HepG2 (cell line): ENCODE results near the gene STX7. TPM values are rescaled to one million over a fixed set of nuclear protein-coding genes. Genes with fewer than 3 reads are reported as not detected.

Source experiments
- ATAC-seq: fragments of 200-7000 bp; cut with Tn5 transposase; 3 replicates; pipeline ENCODE4 v1.9.1; 2020; ENCODE audit warnings: mild to moderate bottlenecking, moderate library complexity
- BruUV-seq: library from RNA; stranded (reverse); fragments of 400-500 nt; replicated peaks from 2 replicates; lab custom pipeline; 2021; lab: Mats Ljungman, UMichigan
- CTCF ChIA-PET: fragments of 300-600 bp; formaldehyde crosslinking; extraction: SDS; loops from one replicate; lab custom pipeline; 2021; ENCODE audit warnings: low total read pairs, inconsistent platforms, low intra/inter-chr PET ratio; lab: Yijun Ruan, JAX
- POLR2A ChIA-PET: fragments of 350-600 bp; sonication (Branson Sonifier 250); formaldehyde crosslinking; loops from one replicate; lab custom pipeline; 2020; ENCODE audit warnings: antibody characterized with exemption, inconsistent platforms; lab: Yijun Ruan, JAX
- DNase-seq: peaks from one replicate; pipeline ENCODE4 v3.0.0-alpha.2; 2015; ENCODE audit warnings: low spot score
- FAIRE-seq: peaks from 3 replicates; lab custom pipeline; 2011; peaks lifted over from hg19 to GRCh38; lab: Jason Lieb, UNC
- H2AFZ ChIP-seq: one replicate; pipeline ENCODE4 v1.6.1; 2011; ENCODE audit warnings: low read length, inconsistent platforms
- H3K27ac ChIP-seq: fragments of 300-600 bp; 3 replicates; pipeline ENCODE4 v1.8.0; 2011; ENCODE audit warnings: mixed run types, mild to moderate bottlenecking, mixed read lengths, low read length, inconsistent platforms; ENCODE audit not compliant: insufficient read depth; ENCODE audit errors: extremely low read length
- H3K27me3 ChIP-seq, 2 experiments: fragments of 200-600 bp in 1 of 2; 2 replicates in 1 of 2; 3 replicates in 1 of 2; pipeline versions ENCODE4 v1.6.0 to v1.8.0; 2011; ENCODE audit warnings: low read length in 2 of 2, mild to moderate bottlenecking in 2 of 2, moderate library complexity in 2 of 2, inconsistent platforms in 1 of 2; ENCODE audit not compliant: insufficient read depth in 2 of 2, control insufficient read depth in 1 of 2
- H3K36me3 ChIP-seq, 2 experiments: fragments of 200-600 bp in 1 of 2; replicated peaks in 1 of 2; 2 replicates in 1 of 2; 3 replicates in 1 of 2; pipeline versions ENCODE4 v1.5.1 to v1.8.0; 2011; ENCODE audit warnings: low read length in 2 of 2, inconsistent platforms in 1 of 2; ENCODE audit not compliant: insufficient read depth in 2 of 2, control insufficient read depth in 1 of 2
- H3K4me1 ChIP-seq: 2 replicates; pipeline ENCODE4 v1.5.1; 2012; ENCODE audit warnings: low read length, inconsistent platforms; ENCODE audit not compliant: insufficient read depth
- H3K4me2 ChIP-seq: 2 replicates; pipeline ENCODE4 v1.6.0; 2011; ENCODE audit warnings: low read depth, low read length, inconsistent platforms
- H3K4me3 ChIP-seq, 3 experiments: fragments of 200-600 bp in 1 of 3; sonication (generic), shearing (Covaris generic) in 1 of 3; replicated peaks in 1 of 3; 2 replicates each; pipeline ENCODE4 v1.5.1; 2011 to 2016; ENCODE audit warnings: low read length in 3 of 3, inconsistent platforms in 2 of 3, low read depth in 2 of 3, mild to moderate bottlenecking in 2 of 3, control low read depth in 1 of 3, mixed read lengths in 1 of 3; ENCODE audit not compliant: insufficient read depth in 1 of 3
- H3K79me2 ChIP-seq: one replicate; pipeline ENCODE4 v1.6.1; 2011; ENCODE audit warnings: low read length, inconsistent platforms; ENCODE audit not compliant: insufficient read depth
- H3K9ac ChIP-seq: 2 replicates; pipeline ENCODE4 v1.6.0; 2011; ENCODE audit warnings: mild to moderate bottlenecking, low read depth, low read length, inconsistent platforms; ENCODE audit not compliant: insufficient read depth
- H3K9me3 ChIP-seq: 2 replicates; pipeline ENCODE4 v1.5.1; 2012; ENCODE audit warnings: mild to moderate bottlenecking, low read length
- H4K20me1 ChIP-seq: 2 replicates; pipeline ENCODE4 v1.6.0; 2011; ENCODE audit warnings: inconsistent platforms, mild to moderate bottlenecking, low read length, moderate library complexity; ENCODE audit not compliant: insufficient read depth
- FOXM1 ChIP-seq: sonication (generic); formaldehyde crosslinking; IDR thresholded peaks from 2 replicates; pipeline ENCODE4 v1.5.0; 2020; ENCODE audit warnings: missing genetic modification reagents
- JDP2 ChIP-seq: sonication (generic); formaldehyde crosslinking; IDR thresholded peaks from 2 replicates; pipeline ENCODE4 v1.8.1; 2022; ENCODE audit warnings: missing genetic modification reagents, borderline replicate concordance
- MIER2 ChIP-seq: IDR thresholded peaks from 2 replicates; pipeline ENCODE4 v1.6.1; 2016; ENCODE audit warnings: missing biosample characterization, missing genetic modification reagents
- RAD21 ChIP-seq: fragments of 450-650 bp; formaldehyde crosslinking; IDR thresholded peaks from 2 replicates; pipeline ENCODE4 v1.5.0; 2020; ENCODE audit warnings: mild to moderate bottlenecking
- RBFOX2 ChIP-seq: fragments of 200-400 bp; formaldehyde crosslinking; IDR thresholded peaks from 2 replicates; pipeline ENCODE4 v1.6.1; 2017; ENCODE audit warnings: low read depth, mild to moderate bottlenecking, low read length
- SKIL ChIP-seq: sonication (generic); formaldehyde crosslinking; IDR thresholded peaks from 2 replicates; pipeline ENCODE4 v1.8.0; 2022; ENCODE audit warnings: missing genetic modification reagents, mild to moderate bottlenecking, moderate library complexity, borderline replicate concordance
- ZNF124 ChIP-seq: sonication (generic); formaldehyde crosslinking; IDR thresholded peaks from 2 replicates; pipeline ENCODE4 v1.4.0; 2020; ENCODE audit warnings: missing genetic modification reagents
- ZNF513 ChIP-seq: sonication (generic); formaldehyde crosslinking; conservative IDR thresholded peaks from 2 replicates; pipeline ENCODE4 v1.5.0; 2020; ENCODE audit warnings: missing genetic modification reagents
- ZNF597 ChIP-seq: sonication (generic); formaldehyde crosslinking; IDR thresholded peaks from 2 replicates; pipeline ENCODE4 v1.5.0; 2020; ENCODE audit warnings: missing genetic modification reagents
- WGBS: methylation state at CpG from one replicate; pipeline ENCODE4 v1.1.6; 2017; ENCODE audit warnings: low lambda C conversion rate; 5-methylcytosine and 5-hydroxymethylcytosine counted together
- in situ Hi-C: cut with HindIII; loops from 2 replicates; pipeline ENCODE4 v1.10.0; 2017; ENCODE audit warnings: low pct_unique_long_range_greater_than_20kb; ENCODE audit not compliant: extremely low pct_ligation_motif_present
- intact Hi-C: fragments of 100-400 bp; cut with micrococcal nuclease; formaldehyde crosslinking; loops from one replicate; pipeline ENCODE4 v1.10.0; 2022; ENCODE audit not compliant: unreplicated experiment
- polyA plus RNA-seq, 8 experiments: library from polyadenylated mRNA; depleted of rRNA in 3 of 8; stranded (reverse) in 7 of 8; unstranded in 1 of 8; fragments of >200 nt; fragmentation: Illumina TruSeq in 4 of 8; extraction: Trizol in 4 of 8; gene quantifications; 2 replicates each; pipeline versions ENCODE4 v1.2.1 to v1.2.3, GENCODE V29; 2011 to 2016; ENCODE audit warnings: low read depth in 4 of 8, missing spikeins in 1 of 8, mixed read lengths in 1 of 8; ENCODE audit not compliant: insufficient read depth in 1 of 8
- total RNA-seq, 5 experiments: library from RNA; depleted of rRNA; stranded (reverse); fragments of >200 nt; fragmentation: Illumina TruSeq; extraction: Trizol; gene quantifications; 2 replicates each; pipeline ENCODE4 v1.2.3, GENCODE V29; 2016; ENCODE audit warnings: low read depth in 1 of 5

STX7 gene
- total and polyA plus RNA-seq, 2 of the 13 experiments (the other 11 are each of a cell fraction or from before 2014, with no cell fraction given) = 28.0 to 34.7 TPM

GRCh38 chr6:132511210-132511830 is 1.6 kb downstream of the STX7 start (continued):
- no peak for TF ChIP-seq SKIL
- 0 out of 2 replicates have a peak, but pooled peaks have one; percentile 19 for TF ChIP-seq MIER2 (CRISPR knock-in tag)

GRCh38 chr6:132506869-132507808 is 5.8 kb downstream of the STX7 start:
- intact Hi-C loops = no loop called here
- no peak for ATAC-seq
- Histone ChIP-seq H3K4me2 (no peak overlapping the region), H3K4me1 (peaks cover 22% of the 10 kb centered on the region), H3K9ac (no peak overlapping the region), H3K36me3 (peaks cover 0 to 11% of the 10 kb centered on the region in 2 experiments; a peak in 3 of 5 replicates), H4K20me1 (peaks cover 14% of the 10 kb centered on the region), H3K27ac (no peak overlapping the region), H3K79me2 (peaks cover 61% of the 10 kb centered on the region), H2AFZ (no peak overlapping the region), H3K9me3 (no peaks in the 10 kb centered on the region), H3K4me3 (no peak overlapping the region), H3K27me3 (no peaks in the 10 kb centered on the region)
- TF ChIP-seq RBFOX2 = 0 out of 2 replicates have a peak, but pooled peaks have one; percentile 15
- TF ChIP-seq JDP2 (CRISPR knock-in tag) = no peak
- no peak for TF ChIP-seq ZNF124
- no peak for TF ChIP-seq RAD21 (CRISPR knock-in tag)
- TF ChIP-seq ZNF513 (CRISPR knock-in tag) = no peak
- TF ChIP-seq FOXM1 = no peak
- no peak for TF ChIP-seq ZNF597 (CRISPR knock-in tag)
- ChIA-PET POLR2A (no interaction called here), CTCF (no interaction called here)
- in situ Hi-C loops = no loop called here
- DNase-seq = no peak
- FAIRE-seq = no peak
- WGBS = 96% methylated on average over 5 of the region's 5 CpGs
- no TSS peak for BruUV-seq
